ENCODE data around the gene PLEKHG4B.

PLEKHG4B gene

GRCh38 chr5:172841-173251 lies 80.9 kb downstream of the PLEKHG4B start:
- TF ChIP-seq ZFX (IDR thresholded peaks at IDR 0.05) = no peak
- TF ChIP-seq, protein P1, sequence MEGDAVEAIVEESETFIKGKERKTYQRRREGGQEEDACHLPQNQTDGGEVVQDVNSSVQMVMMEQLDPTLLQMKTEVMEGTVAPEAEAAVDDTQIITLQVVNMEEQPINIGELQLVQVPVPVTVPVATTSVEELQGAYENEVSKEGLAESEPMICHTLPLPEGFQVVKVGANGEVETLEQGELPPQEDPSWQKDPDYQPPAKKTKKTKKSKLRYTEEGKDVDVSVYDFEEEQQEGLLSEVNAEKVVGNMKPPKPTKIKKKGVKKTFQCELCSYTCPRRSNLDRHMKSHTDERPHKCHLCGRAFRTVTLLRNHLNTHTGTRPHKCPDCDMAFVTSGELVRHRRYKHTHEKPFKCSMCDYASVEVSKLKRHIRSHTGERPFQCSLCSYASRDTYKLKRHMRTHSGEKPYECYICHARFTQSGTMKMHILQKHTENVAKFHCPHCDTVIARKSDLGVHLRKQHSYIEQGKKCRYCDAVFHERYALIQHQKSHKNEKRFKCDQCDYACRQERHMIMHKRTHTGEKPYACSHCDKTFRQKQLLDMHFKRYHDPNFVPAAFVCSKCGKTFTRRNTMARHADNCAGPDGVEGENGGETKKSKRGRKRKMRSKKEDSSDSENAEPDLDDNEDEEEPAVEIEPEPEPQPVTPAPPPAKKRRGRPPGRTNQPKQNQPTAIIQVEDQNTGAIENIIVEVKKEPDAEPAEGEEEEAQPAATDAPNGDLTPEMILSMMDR (conservative IDR thresholded peaks at IDR 0.05) = no peak

DNA sequence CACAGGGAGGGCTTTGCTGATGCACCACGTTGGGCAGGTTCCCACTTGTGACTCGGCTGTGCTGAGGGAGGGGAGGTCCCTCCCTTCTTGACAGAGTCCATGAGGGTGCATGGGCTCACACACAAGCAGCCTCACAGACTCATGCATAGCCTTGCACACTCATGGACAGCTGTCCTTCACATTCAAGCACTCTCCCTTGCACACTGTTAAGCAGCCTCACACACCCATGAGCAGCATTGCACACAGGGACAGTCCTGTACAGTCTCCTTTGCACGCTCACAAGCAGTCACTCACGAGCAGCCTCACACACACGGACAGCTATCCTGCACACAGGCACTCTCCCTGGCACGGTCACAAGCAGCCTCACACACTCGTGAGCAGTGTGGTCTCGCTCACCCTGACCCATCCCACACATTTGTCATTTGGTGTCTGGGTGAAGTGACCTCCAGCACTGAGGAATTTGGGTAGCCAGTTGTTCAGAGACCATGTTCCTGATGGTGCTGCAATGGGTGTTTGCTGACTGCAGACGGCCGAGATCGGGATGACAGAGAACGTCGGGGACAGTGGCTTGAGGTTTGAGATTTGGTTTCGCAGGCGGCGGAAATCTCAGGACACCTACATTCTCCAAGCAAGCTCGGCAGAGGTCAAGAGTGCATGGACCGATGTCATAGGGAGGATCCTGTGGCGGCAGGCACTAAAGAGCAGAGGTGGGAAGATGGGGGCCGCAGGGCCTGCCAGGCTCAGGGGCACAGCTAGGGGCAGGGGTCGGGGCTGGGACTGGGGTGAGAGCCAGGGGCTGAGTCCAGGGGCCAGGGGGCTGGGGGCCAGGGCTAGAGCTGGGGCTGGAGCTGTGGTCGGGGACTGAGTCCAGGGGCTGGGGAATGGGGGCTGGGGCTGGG lies 81.7 kb downstream of the PLEKHG4B start:
- TF ChIP-seq ZFX (IDR thresholded peaks at IDR 0.05) = no peak
- TF ChIP-seq, protein P1 (conservative IDR thresholded peaks at IDR 0.05) = no peak
- no peak overlapping the region for H3K27ac ChIP-seq

More at GRCh38 chr5:172841-173251, 80.9 kb downstream of the PLEKHG4B start:
- no peak overlapping the region for H3K27ac ChIP-seq

- no peak overlapping the region for H3K27ac ChIP-seq
- TF ChIP-seq, protein P1 (conservative IDR thresholded peaks at IDR 0.05) = no peak
Measured at GRCh38 chr5:174291-174600, 82.3 kb downstream of the PLEKHG4B start.

DNA sequence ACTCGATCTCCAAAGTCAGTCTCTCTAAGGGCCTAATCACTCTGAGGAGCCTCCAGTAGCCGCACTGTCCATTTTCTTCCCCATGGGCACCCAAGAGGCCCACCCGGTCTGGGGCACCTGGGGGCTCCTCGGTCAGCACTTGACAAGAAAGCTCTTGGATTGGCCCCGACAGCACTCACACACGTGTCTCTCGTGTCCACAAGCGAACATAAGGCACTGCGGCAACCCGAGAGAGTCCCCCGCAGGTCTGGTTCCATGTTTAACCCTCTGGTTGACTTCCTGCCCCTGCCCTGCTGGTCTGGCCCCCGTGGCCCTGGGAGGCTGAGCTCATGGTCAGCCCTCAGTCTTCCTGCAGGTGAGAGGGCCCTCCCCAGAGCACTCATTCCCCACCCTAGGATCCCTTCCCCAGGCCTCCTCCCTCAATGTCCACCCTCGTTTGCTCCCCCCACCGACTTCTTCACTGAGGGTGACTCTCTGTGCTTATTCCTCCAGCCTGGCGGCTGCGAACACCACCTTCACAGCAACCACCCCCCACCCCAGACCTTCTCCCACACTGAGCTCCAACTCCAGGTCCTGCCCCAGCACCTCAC lies 83.0 kb downstream of the PLEKHG4B start:
- H3K27ac ChIP-seq = no peak overlapping the region
- TF ChIP-seq, protein P1 (conservative IDR thresholded peaks at IDR 0.05) = no peak
- TF ChIP-seq ZFX (IDR thresholded peaks at IDR 0.05) = no peak

GRCh38 chr5:176296-176823 lies 84.4 kb downstream of the PLEKHG4B start:
- TF ChIP-seq ZFX (IDR thresholded peaks at IDR 0.05) = no peak
- TF ChIP-seq, protein P1 (conservative IDR thresholded peaks at IDR 0.05) = no peak
- H3K27ac ChIP-seq = no peak overlapping the region

- no peak for TF ChIP-seq ZFX (IDR thresholded peaks at IDR 0.05)
- TF ChIP-seq, protein P1 (conservative IDR thresholded peaks at IDR 0.05) = no peak
- H3K27ac ChIP-seq = no peak overlapping the region
Measured at GRCh38 chr5:178110-178509, 86.1 kb downstream of the PLEKHG4B start.

- TF ChIP-seq ZFX (IDR thresholded peaks at IDR 0.05) = no peak
- TF ChIP-seq, protein P1 (conservative IDR thresholded peaks at IDR 0.05) = no peak
Measured at GRCh38 chr5:179401-179800, 87.4 kb downstream of the PLEKHG4B start.

More at GRCh38 chr5:179401-179800, 87.4 kb downstream of the PLEKHG4B start:
- H3K27ac ChIP-seq = no peak overlapping the region
